ENCODE data around the gene NABP1.

GRCh38 chr2:191715471-191715870 lies 37.5 kb downstream of the NABP1 start:
- no peak for TF ChIP-seq CREB1 (IDR thresholded peaks at IDR 0.05; ENCODE audit: low read depth)
- TF ChIP-seq TAF1 (IDR thresholded peaks at IDR 0.05; ENCODE audit: low read depth), result no peak
- TF ChIP-seq EP300 (IDR thresholded peaks at IDR 0.05; ENCODE audit: borderline replicate concordance), result no peak
- no peak for TF ChIP-seq YY1 (IDR thresholded peaks at IDR 0.05; ENCODE audit: low read depth)
- no peak for TF ChIP-seq TCF12 (IDR thresholded peaks at IDR 0.05; ENCODE audit: low read depth)
- TF ChIP-seq NFIC (IDR thresholded peaks at IDR 0.05), result no peak
- no peak for TF ChIP-seq MAX (IDR thresholded peaks at IDR 0.05)
- no peak for TF ChIP-seq USF1 (IDR thresholded peaks at IDR 0.05)
- no peak for TF ChIP-seq ZBTB7A (IDR thresholded peaks at IDR 0.05; ENCODE audit: low read depth)
- TF ChIP-seq REST (IDR thresholded peaks at IDR 0.05; ENCODE audit: low read depth), result no peak
- TF ChIP-seq FOXM1 (IDR thresholded peaks at IDR 0.05; ENCODE audit: borderline replicate concordance, low read depth), result no peak

Measured in Ishikawa (cell line).